GM15510 (cell line): ENCODE measurements around the gene MINDY4B.

Experiments used
- POLR2A ChIP-seq: IDR thresholded peaks from 3 replicates; pipeline ENCODE4 v1.6.1; 2011; ENCODE audit warnings: borderline replicate concordance; ENCODE audit not compliant: insufficient read length; ENCODE audit errors: extremely low read depth

Gene MINDY4B

DNA sequence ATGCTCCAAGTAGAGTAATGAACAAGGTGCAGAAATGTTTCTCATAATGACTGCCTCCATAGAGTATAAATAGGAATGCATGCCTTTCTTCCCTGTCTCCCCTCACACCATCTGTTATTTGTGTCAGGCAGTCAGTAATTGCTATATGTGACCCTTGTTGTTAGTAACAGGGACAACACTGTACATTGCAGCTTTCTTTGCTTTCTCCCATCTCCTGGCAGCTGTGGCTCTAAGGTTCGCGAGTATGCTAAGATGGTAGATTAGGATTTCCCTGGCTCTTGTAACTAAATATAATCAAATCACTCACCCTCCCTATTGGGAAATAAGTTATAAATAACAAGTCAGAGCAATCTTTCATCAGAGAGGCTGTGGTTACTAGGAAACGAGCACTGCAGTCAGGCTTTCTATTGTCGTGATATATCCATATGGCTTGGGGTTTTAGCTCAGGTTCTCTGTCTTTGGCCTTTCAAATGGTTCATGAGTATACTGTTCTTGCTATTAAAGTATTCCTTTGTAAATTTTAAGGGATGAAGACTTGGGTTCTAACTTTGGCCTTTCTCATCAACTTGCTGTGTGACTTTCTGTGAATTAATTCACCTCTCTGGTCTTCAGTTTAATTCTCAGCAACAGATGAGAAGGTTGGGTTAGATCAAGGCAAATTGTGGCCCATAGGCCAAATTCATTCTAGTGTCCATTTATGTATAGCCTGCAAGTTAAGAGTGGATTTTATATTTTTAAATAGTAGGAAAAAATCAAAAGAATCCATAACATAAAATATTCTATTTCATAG lies 8.1 kb upstream of the MINDY4B start:
- no peak for TF ChIP-seq POLR2A

- no peak for TF ChIP-seq POLR2A
Observed at GRCh38 chr3:150912501-150912900, 7.3 kb upstream of the MINDY4B start.

DNA sequence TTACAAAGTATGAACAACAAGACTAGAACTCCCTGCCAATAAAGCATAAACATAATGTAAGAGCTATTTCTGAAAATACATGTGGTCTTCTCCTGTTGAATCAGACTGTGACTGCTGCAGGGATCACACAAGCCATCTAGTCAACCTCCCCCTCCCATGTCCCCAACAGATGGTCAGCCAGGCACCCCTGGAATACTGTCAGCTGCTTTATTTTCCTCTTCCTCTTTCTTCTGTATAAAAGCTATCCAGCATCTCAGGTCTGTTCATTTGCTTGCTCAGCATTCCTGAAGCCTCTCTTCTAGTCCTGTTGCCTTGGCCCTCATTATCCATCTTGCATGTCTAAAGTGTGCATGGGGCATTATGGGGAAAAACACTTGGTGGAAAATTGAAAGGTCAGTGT lies 6.5 kb upstream of the MINDY4B start:
- TF ChIP-seq POLR2A = no peak

DNA sequence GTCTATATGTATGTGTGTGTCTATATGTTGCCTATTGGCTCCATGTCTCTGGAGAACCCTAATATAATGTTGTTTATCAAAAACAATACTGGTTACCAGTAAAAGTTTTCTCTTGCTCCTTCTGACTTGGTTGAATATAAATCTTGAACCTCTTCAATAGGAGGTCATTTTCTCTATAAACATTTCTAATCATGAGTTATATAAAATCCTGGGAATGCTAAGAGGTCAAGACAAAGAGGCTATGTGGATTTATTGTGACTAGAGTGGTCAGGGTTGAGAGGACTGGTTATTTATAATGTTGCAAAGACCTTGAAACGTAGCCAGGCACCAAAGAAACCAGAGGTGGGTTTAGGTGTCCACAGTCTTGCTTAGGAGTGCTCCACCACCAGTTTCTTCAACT lies 1.2 kb upstream of the MINDY4B start:
- TF ChIP-seq POLR2A = no peak

DNA sequence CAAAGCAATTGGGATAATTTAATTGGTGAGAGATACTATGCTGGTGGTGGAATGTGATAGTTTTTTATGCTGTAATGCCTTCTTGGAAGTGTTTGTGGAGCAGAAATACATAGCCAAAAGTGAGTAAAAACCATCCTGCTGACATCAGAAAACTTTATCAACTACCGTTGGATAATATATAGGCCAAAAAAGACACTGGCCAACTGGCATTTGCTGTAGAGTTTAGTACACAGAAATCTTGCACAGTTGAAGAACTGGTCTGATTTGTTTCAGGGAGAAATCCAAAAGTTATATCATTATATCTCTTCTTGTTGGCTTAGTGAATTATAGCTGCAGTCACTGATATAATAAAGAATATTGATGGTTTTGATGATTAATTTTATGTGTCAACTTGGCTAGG lies 507 bp upstream of the MINDY4B start:
- no peak for TF ChIP-seq POLR2A

- no peak for TF ChIP-seq POLR2A
Observed at GRCh38 chr3:150902988-150903387, 2.3 kb downstream of the MINDY4B start.

GRCh38 chr3:150901793-150902192 lies 3.4 kb downstream of the MINDY4B start:
- no peak for TF ChIP-seq POLR2A

GRCh38 chr3:150899141-150899540 lies 6.1 kb downstream of the MINDY4B start:
- no peak for TF ChIP-seq POLR2A

- no peak for TF ChIP-seq POLR2A
Observed at GRCh38 chr3:150898046-150898754, 7.0 kb downstream of the MINDY4B start.

GRCh38 chr3:150897592-150897991 lies 7.6 kb downstream of the MINDY4B start:
- no peak for TF ChIP-seq POLR2A

- TF ChIP-seq POLR2A = no peak
Observed at GRCh38 chr3:150890831-150891230, 14.4 kb downstream of the MINDY4B start.

DNA sequence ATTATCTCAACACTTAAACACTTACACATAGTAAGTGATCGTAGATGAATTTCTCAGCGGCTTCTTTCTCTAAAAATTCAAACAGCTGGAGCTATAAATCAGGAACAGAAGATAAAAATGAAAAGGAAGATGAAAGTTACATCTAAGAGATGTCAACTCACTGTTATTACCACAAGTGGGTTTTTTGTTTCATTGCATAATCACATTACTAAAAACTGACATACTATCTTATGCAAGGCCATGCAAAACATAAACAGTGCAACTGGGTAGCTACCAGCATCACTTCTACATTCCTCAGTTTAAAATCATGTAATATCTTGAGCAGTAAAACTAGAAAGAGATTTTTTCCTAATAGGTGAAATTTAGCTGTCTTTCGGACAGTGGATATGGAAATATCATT lies 14.9 kb downstream of the MINDY4B start:
- TF ChIP-seq POLR2A = no peak

DNA sequence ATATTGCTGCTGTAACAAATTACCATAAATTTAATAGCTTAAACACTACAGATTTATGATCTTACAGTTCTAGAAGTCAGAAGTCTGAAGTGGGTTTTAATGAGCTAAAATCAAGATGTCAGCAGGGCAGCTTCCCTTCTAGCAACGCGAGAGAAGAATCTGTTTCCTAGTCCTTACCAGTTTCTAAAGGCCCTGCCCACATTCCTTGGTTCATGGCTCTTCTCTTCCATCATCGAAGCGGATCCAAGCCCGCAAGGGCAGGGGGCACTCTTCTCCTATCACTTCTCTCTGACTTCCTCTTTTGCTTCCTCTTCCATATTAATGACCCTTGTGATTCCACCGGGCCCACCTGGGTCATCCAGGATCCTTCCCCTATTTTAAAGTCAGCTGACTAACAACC lies 16.1 kb downstream of the MINDY4B start:
- no peak for TF ChIP-seq POLR2A

DNA sequence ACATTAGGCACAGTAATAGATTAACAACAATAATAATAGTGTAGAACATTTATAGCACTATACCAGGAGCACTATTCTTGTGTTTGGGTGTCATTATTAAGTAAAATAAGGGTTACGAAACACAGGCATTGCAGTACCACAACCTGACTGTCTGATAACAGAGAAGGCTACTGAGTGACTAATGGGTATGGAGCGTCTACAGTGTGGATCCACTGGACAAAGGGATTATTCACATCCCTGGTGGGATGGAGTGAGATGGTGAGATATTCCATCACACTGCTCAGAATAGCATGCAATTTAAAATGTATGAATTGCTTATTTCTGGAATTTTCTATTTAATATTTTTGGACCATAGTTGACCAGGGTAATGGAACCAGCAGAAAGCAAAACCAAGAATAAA lies 18.2 kb downstream of the MINDY4B start:
- TF ChIP-seq POLR2A = no peak

DNA sequence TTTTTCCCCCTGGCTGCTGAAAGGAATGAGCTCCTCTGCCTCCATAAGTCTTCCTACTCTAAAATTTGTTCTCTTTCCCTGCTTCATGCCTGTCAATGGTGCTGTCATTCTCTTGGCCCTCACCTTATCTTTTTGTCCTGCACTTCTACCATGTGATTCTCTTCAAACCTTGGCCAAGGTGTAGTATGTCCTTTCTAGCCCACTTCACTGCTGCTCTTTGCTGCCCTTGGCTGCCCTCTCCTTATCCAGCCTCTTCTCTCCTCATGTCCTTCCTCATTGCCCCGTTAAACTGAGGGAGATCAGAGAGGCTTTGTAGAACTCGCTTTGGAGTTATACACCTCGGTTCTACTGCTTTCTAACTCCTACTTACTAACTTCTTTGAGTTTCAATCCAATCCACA lies 19.7 kb downstream of the MINDY4B start:
- TF ChIP-seq POLR2A = no peak

DNA sequence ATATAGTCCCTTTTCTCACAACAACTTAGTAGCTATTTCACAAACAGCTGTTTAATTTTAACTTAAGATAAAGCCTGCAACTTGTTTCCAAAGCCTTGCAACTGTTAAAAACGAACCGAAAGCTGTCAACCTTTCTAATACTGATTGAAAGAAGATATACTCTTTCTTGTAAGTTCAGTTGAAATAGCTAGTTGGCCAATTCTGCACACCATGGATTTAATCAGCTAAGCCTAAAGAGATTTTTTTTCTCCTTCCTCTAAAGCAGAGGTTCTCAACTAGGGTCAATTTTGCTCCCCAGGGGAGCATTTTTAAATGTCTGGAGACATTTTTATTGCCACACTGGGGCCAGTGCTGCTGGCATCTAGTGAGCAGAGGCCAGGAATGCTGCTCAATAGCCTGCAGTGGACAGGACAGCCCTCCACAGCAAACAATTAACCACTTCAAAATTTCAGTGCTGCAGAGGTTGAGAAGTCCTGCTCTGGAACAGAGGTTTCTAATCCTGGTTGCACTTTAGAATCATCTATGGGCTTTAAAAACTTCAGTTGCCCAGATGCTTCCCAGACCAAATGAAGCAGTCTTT lies 26.2 kb downstream of the MINDY4B start:
- no peak for TF ChIP-seq POLR2A

DNA sequence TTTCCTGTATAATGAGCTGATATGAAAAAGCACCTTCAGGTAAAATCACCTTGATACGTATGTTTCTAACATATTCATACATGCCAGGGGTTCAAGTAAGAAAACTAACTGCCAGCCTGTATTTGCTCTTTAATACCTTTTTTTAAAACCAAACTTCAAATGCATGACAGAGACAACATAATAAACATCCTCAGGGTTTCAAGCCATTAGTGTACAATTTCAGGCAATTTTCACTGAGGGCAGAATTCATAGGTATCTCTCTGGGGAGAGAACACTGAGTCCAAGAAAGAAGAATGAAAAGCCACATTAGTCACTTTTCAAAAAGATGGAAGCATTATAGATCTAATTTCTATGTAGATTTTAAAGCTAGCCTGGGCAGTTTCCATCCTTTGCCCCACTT lies 26.9 kb downstream of the MINDY4B start:
- TF ChIP-seq POLR2A = no peak

DNA sequence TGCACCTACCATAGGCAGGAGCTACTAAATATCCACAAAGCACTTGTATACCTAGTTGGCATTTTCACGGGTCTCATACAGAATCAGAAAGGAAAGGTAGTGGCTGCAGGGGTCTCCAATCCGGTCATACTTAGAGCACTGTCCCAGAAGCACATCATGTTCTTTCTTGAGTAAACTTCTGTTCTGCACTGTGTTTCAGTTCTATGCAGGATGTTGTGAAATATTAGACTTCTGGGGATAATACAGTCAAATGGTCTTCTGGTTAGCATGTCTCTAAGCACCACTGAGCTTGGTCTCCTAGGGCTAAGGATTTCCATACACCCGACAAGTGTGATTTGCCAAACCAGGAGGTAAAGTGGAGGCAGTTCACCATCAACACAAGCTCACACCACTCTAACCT lies 27.9 kb downstream of the MINDY4B start:
- TF ChIP-seq POLR2A = no peak
